Upper lobe of left lung (tissue), 6 donors: ENCODE measurements around the gene RDH5. TPM values are rescaled to one million over a fixed set of nuclear protein-coding genes. Genes with fewer than 3 reads are reported as not detected.
"Not testable (repeated sequence)": the region's sequence is repeated elsewhere in the genome, so short reads cannot be mapped to it uniquely, and the experiment has no call there.

ENCODE experiments used
- ATAC-seq, 2 donors: fragments of 200-7000 bp; cut with Tn5 transposase; one replicate each; pipeline ENCODE4 v1.9.1; 2022; ENCODE audit warnings: mild to moderate bottlenecking in 2 of 2, moderate library complexity in 2 of 2; ENCODE audit not compliant: low FRiP score in 2 of 2
- DNase-seq, 2 donors: peaks; one replicate each; pipeline ENCODE4 v3.0.0-alpha.2; 2019 to 2020
- H3K27ac ChIP-seq, 4 donors: fragments of 200-600 bp; sonication (generic); one replicate each; pipeline ENCODE4 v1.5.1; 2016 to 2019
- H3K27me3 ChIP-seq, 4 donors: fragments of 200-600 bp; sonication (generic); one replicate each; pipeline ENCODE4 v1.5.1; 2017 to 2019
- H3K36me3 ChIP-seq, 4 donors: fragments of 200-600 bp; sonication (generic); one replicate each; pipeline ENCODE4 v1.5.1; 2016 to 2019
- H3K4me1 ChIP-seq, 4 donors: fragments of 200-600 bp; sonication (generic); one replicate each; pipeline ENCODE4 v1.5.1; 2018 to 2019
- H3K4me3 ChIP-seq, 4 donors: fragments of 200-600 bp; sonication (generic); one replicate each; pipeline ENCODE4 v1.5.1; 2017 to 2019; ENCODE audit warnings: mild to moderate bottlenecking in 2 of 4, moderate library complexity in 1 of 4
- H3K9me3 ChIP-seq, 4 donors: fragments of 200-600 bp; sonication (generic); one replicate each; pipeline ENCODE4 v1.5.1; 2018 to 2019
- CTCF ChIP-seq, 6 experiments: fragments of 450-650 bp in 4 of 6; fragments of 200-600 bp in 2 of 6; sonication (generic) in 2 of 6; IDR thresholded peaks; one replicate each; pipeline ENCODE4 v1.5.1; 2016 to 2019; ENCODE audit warnings: antibody characterized with exemption in 6 of 6
- EP300 ChIP-seq, 4 donors: sonication (generic); formaldehyde crosslinking; IDR thresholded peaks; one replicate each; pipeline ENCODE4 v1.5.1; 2017; ENCODE audit warnings: antibody characterized with exemption in 4 of 4, control low read depth in 2 of 4
- POLR2A ChIP-seq, 4 donors: fragments of 450-650 bp; IDR thresholded peaks; one replicate each; pipeline ENCODE4 v1.5.1; 2016 to 2017; ENCODE audit warnings: antibody characterized with exemption in 4 of 4, mild to moderate bottlenecking in 2 of 4
- POLR2AphosphoS5 ChIP-seq, 2 donors: sonication (generic); formaldehyde crosslinking; IDR thresholded peaks; one replicate each; pipeline ENCODE4 v1.5.1; 2017; ENCODE audit warnings: antibody characterized with exemption in 2 of 2
- WGBS, 2 donors: methylation state at CpG; one replicate each; pipeline ENCODE4 v1.1.5; 2017 to 2018; 5-methylcytosine and 5-hydroxymethylcytosine counted together
- total RNA-seq, 6 donors: library from RNA; depleted of rRNA in 4 of 6; stranded (reverse); fragments of >200 nt in 4 of 6; gene quantifications; one replicate each; pipeline versions ENCODE4 v1.1.0 to v1.2.1, GENCODE V29; 2016 to 2021
- donor health status: DM: no; HTN: no; CAD: no; lungs with moderate emphysema.
- donor health status: DM: no; HTN: yes; CAD: no; lungs with severe emphysema.

Gene RDH5
- total RNA-seq, 6 donors from 2014 or later, result 3.8 to 37.7 (median 5.6) TPM

GRCh38 chr12:55757701-55758100, 37.5 kb downstream of the RDH5 start:
- no peaks in the 10 kb centered on the region for H3K4me1 ChIP-seq
- TF ChIP-seq POLR2AphosphoS5 (IDR thresholded peaks at IDR 0.05) (no peak), POLR2A (IDR thresholded peaks at IDR 0.05) (no peak), EP300 (IDR thresholded peaks at IDR 0.05) (no peak), CTCF (IDR thresholded peaks at IDR 0.05) (no peak)
- peaks cover 16 to 82% (median 52%) of the 10 kb centered on the region in 4 donors for H3K36me3 ChIP-seq
- no peaks in the 10 kb centered on the region for H3K27me3 ChIP-seq
- H3K4me3 ChIP-seq, result no peak overlapping the region
- DNase-seq, result no peak
- ATAC-seq, result no peak
- H3K9me3 ChIP-seq, result no peaks in the 10 kb centered on the region
- H3K27ac ChIP-seq, result no peak overlapping the region
- 83 to 93% methylated on average over 2 of the region's 2 CpGs for WGBS, 2 donors

- H3K27me3 ChIP-seq, ATAC-seq, H3K9me3 ChIP-seq, H3K4me1 ChIP-seq, DNase-seq, H3K27ac ChIP-seq, H3K4me3 ChIP-seq: not testable (repeated sequence)
- WGBS, 2 donors, result 97% methylated on average over 4 of the region's 4 CpGs
- peaks cover 16 to 83% (median 48%) of the 10 kb centered on the region in 4 donors for H3K36me3 ChIP-seq
These were observed 38.4 kb downstream of the RDH5 start for GRCh38 chr12:55758575-55758974.

DNA sequence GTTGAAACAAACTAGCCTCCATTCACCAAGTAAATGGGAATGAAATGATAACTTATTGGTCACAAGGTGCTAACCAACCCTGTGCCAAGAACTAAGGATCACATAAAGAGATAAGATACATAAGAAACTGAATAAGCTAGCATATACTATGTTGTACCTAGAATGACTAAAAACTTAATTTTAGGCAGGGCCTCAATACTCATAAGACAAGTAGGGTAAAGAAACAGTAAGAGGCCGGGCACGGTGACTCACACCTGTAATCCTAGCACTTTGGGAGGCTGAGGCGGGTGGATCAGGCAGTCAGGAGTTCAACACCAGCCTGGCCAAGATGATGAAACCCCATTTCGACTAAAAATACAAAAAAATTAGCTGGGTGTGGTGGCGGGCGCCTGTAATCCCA, 40.5 kb downstream of the RDH5 start:
- no peak for TF ChIP-seq POLR2AphosphoS5 (IDR thresholded peaks at IDR 0.05)
- TF ChIP-seq POLR2A (IDR thresholded peaks at IDR 0.05), result no peak
- no peak for TF ChIP-seq CTCF (IDR thresholded peaks at IDR 0.05)
- TF ChIP-seq EP300 (IDR thresholded peaks at IDR 0.05), result no peak
- 91 to 96% methylated on average over 6 of the region's 6 CpGs for WGBS, 2 donors
- H3K27ac ChIP-seq, result no peak overlapping the region
- peaks cover 20 to 75% (median 46%) of the 10 kb centered on the region in 4 donors for H3K36me3 ChIP-seq
- ATAC-seq (no peak), DNase-seq (no peak)
- H3K4me3 ChIP-seq, result no peak overlapping the region
- no peaks in the 10 kb centered on the region for H3K4me1 ChIP-seq
- H3K9me3 ChIP-seq, result no peaks in the 10 kb centered on the region
- H3K27me3 ChIP-seq, result no peaks in the 10 kb centered on the region

DNA sequence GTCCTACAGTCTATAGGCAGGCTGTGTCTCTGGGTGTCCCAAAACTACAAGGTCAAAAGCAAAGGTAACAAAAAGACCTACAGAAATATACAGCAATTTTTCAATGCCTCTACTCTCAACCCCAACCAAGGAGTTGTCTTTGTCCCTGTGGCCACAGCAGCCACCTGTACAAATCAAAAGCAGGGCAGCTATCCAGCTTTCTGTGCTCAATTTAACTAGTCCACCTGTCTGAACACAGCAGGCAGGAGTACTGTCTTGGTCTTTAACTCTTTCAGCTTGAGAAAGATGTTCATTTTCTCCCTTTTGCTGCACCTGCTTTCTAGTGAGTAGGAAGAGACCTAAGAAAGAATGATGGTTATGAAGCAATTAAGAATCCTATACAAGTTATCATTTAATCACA, 42.5 kb downstream of the RDH5 start:
- H3K9me3 ChIP-seq, result no peaks in the 10 kb centered on the region
- H3K36me3 ChIP-seq, result peaks cover 20 to 66% (median 32%) of the 10 kb centered on the region in 4 donors
- no peaks in the 10 kb centered on the region for H3K27me3 ChIP-seq
- ATAC-seq, result no peak
- no peak overlapping the region for H3K27ac ChIP-seq
- no peak overlapping the region for H3K4me3 ChIP-seq
- no peak for DNase-seq
- no peaks in the 10 kb centered on the region for H3K4me1 ChIP-seq
- TF ChIP-seq POLR2AphosphoS5 (IDR thresholded peaks at IDR 0.05), result no peak
- no peak for TF ChIP-seq CTCF (IDR thresholded peaks at IDR 0.05)
- TF ChIP-seq POLR2A (IDR thresholded peaks at IDR 0.05), result no peak
- no peak for TF ChIP-seq EP300 (IDR thresholded peaks at IDR 0.05)

DNA sequence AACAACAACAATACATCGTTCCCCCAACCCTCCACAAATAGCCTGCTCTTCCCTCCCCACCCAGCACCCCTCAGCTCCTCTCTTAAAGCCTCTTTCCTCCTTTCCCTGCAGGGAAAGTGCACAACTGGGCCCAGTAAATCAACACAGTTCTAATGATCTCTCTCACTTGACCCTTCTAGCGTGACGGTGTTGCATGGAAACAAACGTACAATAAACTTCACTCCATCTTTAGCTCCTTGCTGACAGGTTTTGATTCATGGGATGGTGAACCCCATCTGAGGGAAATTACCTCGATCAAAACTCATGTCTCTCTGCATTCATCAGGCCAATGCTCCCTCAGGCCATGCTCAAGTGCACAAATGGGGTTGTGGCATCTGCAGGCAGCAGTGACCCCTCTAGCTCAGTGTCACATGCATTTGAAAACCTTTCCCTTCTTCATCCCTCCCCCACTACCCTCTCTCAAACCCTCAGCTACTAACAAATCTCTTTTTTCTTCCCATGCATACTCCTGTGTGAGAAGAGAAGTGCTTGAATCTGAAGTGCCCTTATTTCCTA, 45.6 kb downstream of the RDH5 start:
- 84 to 91% methylated on average over 5 of the region's 5 CpGs for WGBS, 2 donors
- ATAC-seq (no peak), DNase-seq (no peak)
- Histone ChIP-seq H3K9me3 (no peaks in the 10 kb centered on the region), H3K4me3 (no peak overlapping the region), H3K27ac (no peak overlapping the region), H3K36me3 (peaks cover 0 to 60% (median 15%) of the 10 kb centered on the region in 4 donors), H3K27me3 (no peaks in the 10 kb centered on the region), H3K4me1 (no peaks in the 10 kb centered on the region)
- TF ChIP-seq CTCF (IDR thresholded peaks at IDR 0.05), result no peak
- no peak for TF ChIP-seq POLR2AphosphoS5 (IDR thresholded peaks at IDR 0.05)
